Activated CD8-positive, alpha-beta memory T cell treated with anti-CD3 and anti-CD28 coated beads, Interleukin-2, amount 50 U/mL, for 1 hour (primary cell): ENCODE data around the gene HOXA6.

Experiments
- DNase-seq: peaks from one replicate; pipeline ENCODE4 v3.0.0-alpha.2; 2020; ENCODE audit errors: extremely low read depth

HOXA6 gene

GRCh38 chr7:27096768-27097514 is 50.6 kb downstream of the HOXA6 start:
- no peak for DNase-seq

GRCh38 chr7:27095897-27096767 is 51.4 kb downstream of the HOXA6 start, which contains the start of gene HOXA1:
HOXA1 (minus strand) TSS chr7:27096000; CDS start chr7:27095912, 88 bp downstream.
- peak; percentile 40 for DNase-seq
